ENCODE data around the gene OTUD7B.
A peak's percentile ranks its signal among the peaks of the same experiment; 100 is the strongest.
"Not testable (repeated sequence)": the region's sequence is repeated elsewhere in the genome, so short reads cannot be mapped to it uniquely, and the experiment has no call there.

OTUD7B gene

DNA sequence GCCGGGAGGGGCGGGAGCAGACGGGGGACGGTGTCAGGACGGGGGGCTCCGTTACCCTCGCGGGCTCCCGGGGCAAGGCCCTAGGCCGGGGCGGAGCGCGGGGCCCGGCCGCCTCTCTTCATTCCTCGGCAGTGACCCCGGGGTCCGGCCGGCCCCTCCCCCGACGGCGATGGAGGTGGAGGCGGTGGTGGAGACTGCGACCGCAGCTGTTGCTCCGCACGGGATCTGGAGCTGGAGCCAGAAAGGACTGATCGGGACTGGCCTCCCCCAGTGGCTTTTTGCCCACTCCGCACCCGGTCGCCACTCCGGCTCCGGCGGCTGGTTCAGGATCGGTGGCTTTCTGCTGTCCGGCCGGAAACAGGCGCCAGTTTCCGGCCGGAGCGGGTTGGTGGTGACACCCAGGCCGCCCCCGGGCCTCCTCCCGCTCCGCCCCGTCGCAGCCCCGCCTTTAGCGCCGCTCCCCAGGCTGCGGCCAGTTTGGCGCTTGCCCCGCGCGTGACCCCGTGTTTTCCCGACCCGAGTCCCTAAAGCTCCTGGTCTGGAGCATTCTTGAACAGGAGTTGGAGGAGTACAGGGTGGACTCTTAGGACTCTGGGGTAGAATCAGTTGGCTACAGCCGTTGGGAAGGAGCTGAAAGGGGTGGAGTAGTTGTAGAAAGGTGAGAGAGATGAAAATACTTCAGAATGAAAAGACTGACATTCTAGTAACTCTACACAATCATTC, at the start of gene OTUD7B:
TSS of gene OTUD7B (minus strand) at position 334 of the 723 bp plus-strand sequence. CDS start 33,216 bp downstream, outside the sequence.
- DNase-seq (ENCODE audit: low read depth in 2 of 2), result peak; percentile 37 to 56

GRCh38 chr1:150060260-150060659, 49.7 kb upstream of the OTUD7B start:
- DNase-seq (ENCODE audit: low read depth in 2 of 2), result no peak

GRCh38 chr1:150056407-150056806, 45.9 kb upstream of the OTUD7B start:
- DNase-seq (ENCODE audit: low read depth in 2 of 2), result no peak

- DNase-seq (ENCODE audit: low read depth in 2 of 2), result not testable (repeated sequence)
Measured at GRCh38 chr1:150055507-150055906, 45.0 kb upstream of the OTUD7B start.

GRCh38 chr1:150053926-150054325, 43.4 kb upstream of the OTUD7B start:
- no peak for DNase-seq (ENCODE audit: low read depth in 2 of 2)

GRCh38 chr1:150051905-150052412, 41.4 kb upstream of the OTUD7B start:
- DNase-seq (ENCODE audit: low read depth in 2 of 2), result not testable (repeated sequence)

DNA sequence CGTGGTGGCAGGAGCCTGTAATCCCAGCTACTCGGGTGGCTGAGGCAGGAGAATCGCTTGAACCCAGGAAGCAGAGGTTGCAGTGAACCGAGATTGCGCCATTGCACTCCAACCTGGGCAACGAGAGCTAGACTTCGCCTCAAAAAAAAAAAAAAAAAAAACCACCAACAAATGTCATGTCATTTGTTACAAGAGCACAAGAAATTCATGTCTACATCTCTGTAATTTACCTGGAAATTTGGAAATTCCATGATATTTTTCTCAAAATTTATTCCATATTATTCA, 40.5 kb upstream of the OTUD7B start:
- no peak for DNase-seq (ENCODE audit: low read depth in 2 of 2)

DNA sequence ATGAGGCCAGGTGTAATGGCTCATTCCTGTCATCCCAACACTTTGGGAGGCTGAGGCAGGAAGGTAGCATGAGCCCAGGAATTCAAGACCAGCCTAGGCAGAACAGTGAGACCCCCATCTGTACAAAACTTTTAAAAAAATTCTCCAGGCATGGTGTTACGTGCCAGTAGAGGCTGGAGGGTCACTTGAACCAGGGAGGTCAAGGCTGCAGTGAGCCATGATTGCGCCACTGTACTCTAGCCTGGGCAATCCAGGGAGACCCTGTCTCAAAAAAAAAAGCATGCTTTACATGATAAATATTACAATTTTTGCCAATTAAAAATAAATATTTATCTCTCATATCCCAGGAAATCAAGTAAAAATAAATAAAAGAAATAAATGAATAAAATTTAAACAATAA, 39.4 kb upstream of the OTUD7B start:
- DNase-seq (ENCODE audit: low read depth in 2 of 2), result no peak

DNA sequence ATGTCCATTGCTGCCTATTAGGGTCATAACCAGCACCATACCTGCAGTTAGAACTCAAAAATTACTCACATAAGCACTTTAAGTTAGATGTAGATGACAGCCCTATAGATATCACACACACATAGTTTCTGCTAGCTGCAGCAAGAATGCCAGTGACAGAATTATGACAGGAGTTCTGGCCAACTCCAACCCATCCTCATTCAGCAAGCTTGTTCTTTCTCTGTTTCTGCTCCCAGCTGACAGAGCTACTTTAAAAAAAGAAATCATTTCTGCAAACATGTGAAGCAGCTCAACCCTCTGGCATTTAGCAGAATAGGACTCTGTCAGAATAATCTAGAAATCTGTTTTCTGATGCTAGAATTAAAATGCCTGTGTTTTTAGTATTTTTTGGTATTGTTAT, 23.8 kb upstream of the OTUD7B start:
- no peak for DNase-seq (ENCODE audit: low read depth in 2 of 2)

DNA sequence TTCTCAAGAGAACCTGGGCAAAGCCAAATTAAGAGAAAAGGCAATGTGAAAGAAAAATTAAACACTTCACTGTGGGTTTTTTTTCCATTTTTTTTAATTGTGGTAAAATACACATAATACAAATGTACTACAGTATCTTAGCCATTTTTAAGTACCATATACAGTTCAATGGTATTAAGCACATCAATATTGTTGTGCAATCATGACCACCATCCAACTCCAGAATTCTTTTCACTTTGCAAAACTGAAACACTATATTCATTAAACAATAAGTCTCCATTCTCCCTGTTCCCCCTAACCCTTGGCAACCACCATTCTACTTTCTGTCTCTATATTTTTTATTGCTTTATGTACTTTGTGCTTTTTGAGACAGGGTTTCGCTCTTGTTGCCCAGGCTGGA, 17.8 kb upstream of the OTUD7B start:
- no peak for DNase-seq (ENCODE audit: low read depth in 2 of 2)

DNA sequence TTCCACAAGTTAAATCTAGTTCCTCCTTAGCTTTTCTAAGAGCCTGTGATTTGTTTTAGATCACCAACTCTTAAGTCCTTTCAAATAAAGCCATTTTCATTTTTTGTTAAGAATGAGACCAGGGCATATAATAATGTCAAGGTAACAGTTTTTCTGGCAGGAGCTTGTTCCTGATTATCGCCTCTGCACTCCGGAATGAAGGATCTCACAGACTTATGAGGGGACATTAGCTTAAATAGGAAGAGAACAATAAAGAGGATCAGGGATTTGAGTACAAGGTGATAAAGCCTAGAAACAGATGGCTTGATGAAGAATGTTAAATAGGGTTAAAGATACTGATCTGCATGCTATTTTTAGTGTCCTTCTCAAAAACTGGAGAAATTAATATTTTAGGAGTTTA, 13.6 kb upstream of the OTUD7B start:
- no peak for DNase-seq (ENCODE audit: low read depth in 2 of 2)

GRCh38 chr1:150022357-150022756, 11.8 kb upstream of the OTUD7B start:
- DNase-seq (ENCODE audit: low read depth in 2 of 2), result no peak

- no peak for DNase-seq (ENCODE audit: low read depth in 2 of 2)
Measured at GRCh38 chr1:150021191-150021694, 10.7 kb upstream of the OTUD7B start.

DNA sequence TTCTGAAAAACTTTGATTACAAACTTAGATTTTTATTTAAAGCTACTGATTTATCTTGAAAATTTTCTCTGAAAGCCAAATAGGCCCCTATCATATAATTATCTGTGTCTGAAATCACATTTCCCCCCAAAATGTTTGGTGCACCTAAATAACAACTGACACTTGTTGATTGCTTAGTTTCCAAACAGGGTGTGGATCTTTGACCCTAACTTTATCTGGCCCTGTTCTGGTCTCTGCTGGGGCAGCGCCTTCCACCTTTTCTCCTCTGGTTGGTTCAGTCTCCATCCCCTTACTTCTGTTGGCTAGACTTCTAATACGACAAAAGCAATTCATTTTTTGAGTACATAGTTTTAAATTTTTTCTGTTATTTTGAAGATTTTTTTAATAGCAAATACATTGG, 10.2 kb upstream of the OTUD7B start:
- no peak for DNase-seq (ENCODE audit: low read depth in 2 of 2)

- DNase-seq (ENCODE audit: low read depth in 2 of 2), result no peak
Measured at GRCh38 chr1:150018165-150018564, 7.6 kb upstream of the OTUD7B start.

DNA sequence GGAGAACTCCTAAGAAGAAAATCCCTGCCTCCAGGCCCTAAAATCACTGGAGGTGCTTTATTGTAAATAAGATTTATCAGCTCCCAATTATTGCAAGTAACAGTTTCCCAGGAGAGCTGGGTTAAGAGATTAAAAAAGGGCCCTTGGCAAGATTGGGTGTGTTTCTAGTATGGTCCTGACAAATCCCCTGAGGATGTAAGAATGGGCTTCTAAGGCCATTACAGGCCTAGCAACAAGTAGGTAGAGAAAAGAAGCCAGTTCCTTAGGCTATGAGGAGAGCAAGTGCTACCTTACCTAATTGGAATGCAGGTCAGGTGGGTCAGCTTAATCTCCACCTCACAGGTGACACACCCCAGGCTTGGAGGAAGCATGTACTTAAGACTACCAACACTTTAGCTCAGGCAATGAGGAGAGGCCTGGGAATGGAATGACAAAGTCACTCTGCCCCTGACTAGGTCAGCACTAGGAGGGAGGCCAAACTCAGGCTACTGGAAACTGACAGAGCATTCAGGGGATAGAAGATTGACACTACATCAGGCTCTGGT, 6.8 kb upstream of the OTUD7B start:
- DNase-seq (ENCODE audit: low read depth in 2 of 2), result no peak

DNA sequence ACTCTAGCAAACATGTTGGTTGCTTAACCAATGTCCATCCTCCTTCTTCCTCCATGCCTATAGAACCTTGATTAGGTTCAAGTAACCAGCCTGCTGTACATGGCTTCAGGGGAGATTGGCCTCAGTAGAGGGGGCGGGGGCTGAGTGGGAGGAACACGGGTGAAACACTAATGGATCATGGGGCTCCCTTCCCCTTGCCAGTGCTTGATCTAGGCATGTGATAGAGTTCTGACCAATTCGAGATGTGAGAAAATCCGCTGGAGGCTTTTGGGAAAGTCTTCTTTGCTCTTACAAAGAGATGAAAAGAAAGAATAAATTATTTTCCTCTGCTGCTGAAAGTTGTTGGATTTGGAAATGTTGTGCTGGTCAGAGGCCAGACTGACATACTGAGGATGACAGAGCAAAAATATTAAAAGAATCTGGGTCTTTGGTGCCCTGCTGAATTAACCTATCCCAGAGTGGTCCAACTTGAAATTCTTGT, 5.2 kb upstream of the OTUD7B start:
- no peak for DNase-seq (ENCODE audit: low read depth in 2 of 2)

DNA sequence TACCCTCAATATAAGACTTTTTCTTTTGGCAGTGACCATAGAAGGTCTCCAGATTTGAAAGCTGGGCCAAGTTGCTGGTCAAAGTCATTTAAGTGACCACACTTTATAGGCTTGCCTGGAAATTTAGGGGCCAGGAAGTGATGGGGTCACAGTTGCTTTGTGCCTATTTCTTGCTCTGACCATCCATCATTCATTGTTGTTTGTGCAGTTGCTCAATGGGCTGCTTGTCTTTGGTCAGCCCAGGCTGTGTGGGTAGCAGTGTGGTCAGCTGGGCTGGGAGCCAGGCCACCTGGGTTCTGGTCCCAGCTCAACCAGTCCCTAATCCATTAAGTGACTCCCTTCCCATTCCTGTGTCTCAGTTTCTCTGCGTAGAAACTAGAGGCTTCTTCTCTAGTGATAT, 2.1 kb upstream of the OTUD7B start:
- DNase-seq (ENCODE audit: low read depth in 2 of 2), result no peak

DNA sequence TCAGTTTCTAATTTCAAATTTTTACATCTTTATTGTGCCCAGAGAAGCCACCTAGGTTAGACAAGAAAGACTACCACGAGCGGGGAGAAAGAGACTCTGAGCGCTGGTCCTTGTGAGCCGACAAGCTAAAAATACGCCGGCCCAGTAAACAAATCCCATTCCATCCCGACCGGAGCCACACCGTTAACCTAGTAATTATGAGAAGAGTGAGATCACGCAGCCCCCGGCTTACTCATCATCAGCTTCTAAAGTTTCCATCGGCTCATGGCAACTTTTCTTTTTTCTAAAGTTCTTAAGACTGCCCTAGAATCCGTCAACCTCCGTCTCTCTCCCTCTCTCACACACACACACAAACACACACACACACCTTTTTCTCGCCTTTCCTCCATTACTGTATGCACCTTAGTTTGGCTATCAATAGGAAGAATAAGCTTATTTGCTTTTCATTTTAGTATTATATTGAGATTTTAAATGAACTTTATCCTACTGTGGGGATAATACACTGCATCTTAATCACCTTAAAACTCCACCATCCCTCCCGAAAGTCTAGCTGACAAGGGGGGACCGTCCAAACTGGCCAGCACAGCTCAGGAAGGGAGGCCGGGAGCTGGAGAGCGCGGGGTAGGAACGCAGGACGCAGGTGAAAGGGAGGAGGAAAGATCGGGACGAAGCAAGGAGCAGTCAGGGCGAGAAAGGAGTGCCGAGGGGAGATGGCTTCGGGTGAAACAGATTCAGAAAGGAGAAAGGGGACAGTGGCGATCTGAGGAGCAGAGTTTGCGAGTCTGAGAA, 728 bp downstream of the OTUD7B start:
- DNase-seq (ENCODE audit: low read depth in 2 of 2), result peak in 1 of 2 donors; percentile 53

DNA sequence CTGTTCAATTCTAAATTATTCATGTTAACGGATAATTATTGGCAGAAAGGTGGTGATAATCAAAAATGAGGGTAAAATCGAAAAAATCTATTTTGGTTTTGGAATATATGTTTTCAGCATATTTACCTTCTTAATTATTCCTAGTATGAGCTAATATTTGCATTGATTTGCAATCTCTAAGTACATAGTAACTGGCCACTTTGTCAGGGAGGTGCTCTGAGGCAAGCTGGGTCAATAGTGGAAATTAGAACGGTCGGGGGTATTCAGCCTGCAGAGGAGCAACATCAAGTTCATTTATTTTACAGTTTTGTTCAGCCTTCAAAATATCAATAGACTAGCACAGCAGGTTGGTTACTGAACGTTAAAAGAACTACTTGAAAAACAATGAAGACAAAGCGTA, 1.8 kb downstream of the OTUD7B start:
- no peak for DNase-seq (ENCODE audit: low read depth in 2 of 2)

GRCh38 chr1:150006881-150007421, 3.6 kb downstream of the OTUD7B start:
- DNase-seq (ENCODE audit: low read depth in 2 of 2), result no peak

- DNase-seq (ENCODE audit: low read depth in 2 of 2), result no peak
Measured at GRCh38 chr1:150005606-150006005, 4.9 kb downstream of the OTUD7B start.
